Activated naive CD8-positive, alpha-beta T cell treated with anti-CD3 and anti-CD28 coated beads, Interleukin-2, amount 50 U/mL, for 24 hours (primary cell): ENCODE results near the gene COX7B2.

Experiments used
- ATAC-seq: fragments of 150-1000 bp; cut with Tn5 transposase; one replicate; pipeline ENCODE4 v1.10.0; 2021
- DNase-seq: peaks from one replicate; pipeline ENCODE4 v3.0.0; 2021
- H3K27ac Mint-ChIP-seq: one replicate; pipeline ENCODE4 v1.8.0; 2021; ENCODE audit warnings: mild to moderate bottlenecking, mixed read lengths
- H3K27me3 Mint-ChIP-seq: one replicate; pipeline ENCODE4 v1.8.0; 2021; ENCODE audit warnings: mixed read lengths
- H3K36me3 Mint-ChIP-seq: one replicate; pipeline ENCODE4 v1.8.0; 2021; ENCODE audit warnings: low read depth, mixed read lengths
- H3K4me1 Mint-ChIP-seq: one replicate; pipeline ENCODE4 v1.8.0; 2021; ENCODE audit warnings: mixed read lengths
- H3K4me3 Mint-ChIP-seq: one replicate; pipeline ENCODE4 v1.8.0; 2021; ENCODE audit warnings: mild to moderate bottlenecking, moderate library complexity, mixed read lengths
- H3K9me3 Mint-ChIP-seq: one replicate; pipeline ENCODE4 v1.8.0; 2021; ENCODE audit warnings: mixed read lengths

The COX7B2 gene

DNA sequence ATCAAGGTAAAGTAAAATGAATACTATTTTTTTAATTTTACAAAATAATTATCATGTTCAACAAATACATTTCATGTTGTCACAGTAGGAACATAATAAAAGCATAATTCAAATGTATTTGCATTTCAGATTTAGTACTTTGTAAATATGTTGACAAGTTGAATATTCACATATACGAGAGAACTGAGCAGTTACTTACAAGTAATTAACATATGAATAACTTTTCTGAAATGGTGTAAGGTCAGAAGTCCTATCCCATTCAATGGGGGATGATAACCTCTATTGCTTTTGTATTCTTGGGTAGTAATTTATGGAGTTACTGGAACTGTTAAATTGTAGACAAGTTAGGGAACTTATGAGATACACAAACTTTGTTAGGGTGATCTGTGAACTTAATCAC lies 191.1 kb downstream of the COX7B2 start:
- H3K27me3 Mint-ChIP-seq: no peaks in the 10 kb centered on the region
- no peak overlapping the region for H3K27ac Mint-ChIP-seq
- no peaks in the 10 kb centered on the region for H3K4me1 Mint-ChIP-seq
- no peak for DNase-seq
- H3K9me3 Mint-ChIP-seq: no peaks in the 10 kb centered on the region
- H3K4me3 Mint-ChIP-seq: no peak overlapping the region
- no peaks in the 10 kb centered on the region for H3K36me3 Mint-ChIP-seq
- ATAC-seq: no peak

DNA sequence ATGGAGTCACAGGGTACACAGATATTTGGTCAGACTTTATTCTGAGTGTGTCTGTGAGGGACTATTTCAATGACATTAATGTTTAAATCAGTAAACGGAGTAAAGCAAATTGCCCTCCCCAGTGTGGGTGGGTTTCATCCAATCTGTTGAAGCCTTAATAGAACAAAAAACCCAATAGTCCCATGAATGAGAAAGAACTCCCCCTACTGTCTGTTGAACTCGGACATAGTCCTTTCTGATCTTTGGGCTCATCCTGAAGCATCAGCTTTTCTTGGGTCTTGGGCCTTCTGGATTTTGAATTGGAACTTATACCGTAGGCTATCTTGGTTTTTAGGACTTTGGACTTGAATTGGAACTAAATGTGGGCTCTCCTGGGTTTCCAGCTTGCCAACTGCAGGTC lies 193.6 kb downstream of the COX7B2 start:
- Mint-ChIP-seq H3K9me3 (no peaks in the 10 kb centered on the region), H3K27ac (no peak overlapping the region), H3K27me3 (no peaks in the 10 kb centered on the region), H3K4me3 (no peak overlapping the region), H3K36me3 (no peaks in the 10 kb centered on the region), H3K4me1 (no peaks in the 10 kb centered on the region)
- DNase-seq: no peak
- ATAC-seq: no peak

DNA sequence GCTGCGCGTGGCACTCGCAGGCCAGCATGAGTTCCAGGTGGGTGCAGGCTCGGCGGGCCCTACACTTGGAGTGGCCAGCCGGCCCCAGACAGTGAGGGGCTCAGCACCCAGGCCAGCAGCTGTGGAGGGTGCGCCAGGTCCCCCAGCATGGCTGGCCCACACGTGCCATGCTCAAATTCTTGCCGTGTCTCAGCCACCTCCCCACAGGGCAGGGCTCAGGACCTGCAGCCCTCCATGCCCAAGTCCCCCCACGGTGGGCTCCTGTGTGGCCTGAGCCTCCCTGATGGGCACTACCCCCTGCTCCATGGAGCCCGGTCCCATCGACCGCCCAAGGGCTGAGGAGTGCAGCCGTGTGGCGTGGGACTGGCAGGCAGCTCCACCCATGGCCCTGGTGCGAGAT lies 210.2 kb downstream of the COX7B2 start:
- DNase-seq (no peak), ATAC-seq (no peak)
- peaks cover 11% of the 10 kb centered on the region for H3K9me3 Mint-ChIP-seq
- H3K27ac Mint-ChIP-seq: no peak overlapping the region
- H3K4me1 Mint-ChIP-seq: no peaks in the 10 kb centered on the region
- no peaks in the 10 kb centered on the region for H3K36me3 Mint-ChIP-seq
- no peaks in the 10 kb centered on the region for H3K27me3 Mint-ChIP-seq
- no peak overlapping the region for H3K4me3 Mint-ChIP-seq
